Gastrocnemius medialis (tissue), 4 donors: ENCODE measurements around the gene ACOT13. TPM values are rescaled to one million over a fixed set of nuclear protein-coding genes. Genes with fewer than 3 reads are reported as not detected.
A peak's percentile ranks its signal among the peaks of the same experiment; 100 is the strongest.

Experiments
- ATAC-seq, 2 donors: fragments of 150-250 bp; one replicate each; pipeline ENCODE4 v1.9.1; 2016
- DNase-seq, 2 donors: peaks; one replicate each; pipeline ENCODE4 v3.0.0-alpha.2; 2019
- H3K27ac ChIP-seq, 4 donors: fragments of 200-600 bp; sonication (generic); 1 replicate in 1 of 4; 2 replicates in 3 of 4; pipeline ENCODE4 v1.5.1; 2016 to 2018; ENCODE audit warnings: mild to moderate bottlenecking in 2 of 4, moderate library complexity in 1 of 4
- H3K27me3 ChIP-seq, 3 donors: fragments of 200-600 bp; sonication (generic) in 2 of 3; 1 replicate in 1 of 3; 2 replicates in 2 of 3; pipeline versions ENCODE4 v1.5.1 to v1.6.0; 2016 to 2019; ENCODE audit warnings: mild to moderate bottlenecking in 1 of 3, moderate library complexity in 1 of 3
- H3K36me3 ChIP-seq, 2 donors: fragments of 200-600 bp; sonication (generic) in 1 of 2; one replicate each; pipeline ENCODE4 v1.5.1; 2017 to 2018
- H3K4me1 ChIP-seq, 2 donors: fragments of 200-600 bp; sonication (generic) in 1 of 2; one replicate each; pipeline ENCODE4 v1.5.1; 2016 to 2017; ENCODE audit warnings: mild to moderate bottlenecking in 2 of 2
- H3K4me3 ChIP-seq, 4 donors: fragments of 200-600 bp; sonication (generic) in 3 of 4; 1 replicate in 1 of 4; 2 replicates in 3 of 4; pipeline ENCODE4 v1.5.1; 2016 to 2019; ENCODE audit warnings: mild to moderate bottlenecking in 2 of 4
- H3K9me3 ChIP-seq, 3 donors: fragments of 200-600 bp; sonication (generic) in 2 of 3; 1 replicate in 1 of 3; 2 replicates in 2 of 3; pipeline ENCODE4 v1.5.1; 2016 to 2019
- POLR2A ChIP-seq, 2 donors: fragments of 450-650 bp; IDR thresholded peaks; one replicate each; pipeline ENCODE4 v1.6.1; 2017; ENCODE audit warnings: antibody characterized with exemption in 2 of 2, mild to moderate bottlenecking in 2 of 2, moderate library complexity in 2 of 2
- in situ Hi-C, 4 donors: fragments of 200-750 bp; cut with MboI; loops; one replicate each; pipeline versions ENCODE4 v1.15.0 to v1.8.0; 2017; ENCODE audit warnings: low sequenced_read_pairs in 4 of 4
- intact Hi-C: fragments of 100-400 bp; cut with DNase I; formaldehyde crosslinking; loops from one replicate; pipeline ENCODE4 v1.15.1; 2023; ENCODE audit warnings: low total_unique reads
- total RNA-seq, 4 donors: library from RNA; depleted of rRNA; stranded (reverse); fragments of >200 nt; gene quantifications; one replicate each; pipeline versions ENCODE4 v1.1.0 to v1.2.3, GENCODE V29; 2016
- TF ChIP-seq, protein P1 (sequence below), 5 experiments: fragments of 450-650 bp in 3 of 5; fragments of 200-600 bp in 2 of 5; sonication (generic) in 2 of 5; IDR thresholded peaks in 4 of 5; conservative IDR thresholded peaks in 1 of 5; 1 replicate in 4 of 5; 2 replicates in 1 of 5; pipeline ENCODE4 v1.5.1; 2016 to 2019; ENCODE audit warnings: antibody characterized with exemption in 5 of 5, mild to moderate bottlenecking in 3 of 5, moderate library complexity in 3 of 5

The ACOT13 gene
- total RNA-seq, 4 donors from 2014 or later: 13.6 to 28.2 (median 21.1) TPM

DNA sequence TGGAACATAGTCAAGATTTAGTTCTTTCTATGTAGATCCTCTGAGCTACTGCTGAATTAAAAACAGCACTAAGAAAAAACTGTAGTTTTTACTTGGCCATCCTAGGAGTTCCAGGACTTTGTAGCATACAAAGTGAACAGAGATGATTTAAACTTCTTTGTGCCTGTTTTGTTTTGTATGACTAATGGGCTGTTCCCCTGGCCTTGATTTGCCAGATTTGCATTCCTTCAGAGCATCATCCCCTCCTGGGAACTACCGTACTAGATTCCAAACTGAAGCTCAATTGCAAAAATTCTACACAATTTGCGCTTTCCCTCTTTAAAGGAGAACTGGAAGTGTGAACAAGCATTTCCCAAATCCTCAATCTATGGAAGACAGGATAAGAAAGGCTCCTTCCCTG lies 23.1 kb downstream of the ACOT13 start:
- in situ Hi-C loops: loop anchor here in 3 of 4 donors (5.0 to 10.0 kb wide), 2 partner anchors 105 to 108 kb away; no protein-coding TSS in a partner anchor
- DNase-seq (no peak), ATAC-seq (no peak)
- Histone ChIP-seq H3K27me3 (no peaks in the 10 kb centered on the region), H3K36me3 (no peaks in the 10 kb centered on the region), H3K27ac (no peak overlapping the region), H3K9me3 (no peaks in the 10 kb centered on the region), H3K4me1 (peaks cover 0 to 17% of the 10 kb centered on the region in 2 donors), H3K4me3 (no peak overlapping the region)
- TF ChIP-seq POLR2A (IDR thresholded peaks at IDR 0.05): no peak
- TF ChIP-seq, protein P1, sequence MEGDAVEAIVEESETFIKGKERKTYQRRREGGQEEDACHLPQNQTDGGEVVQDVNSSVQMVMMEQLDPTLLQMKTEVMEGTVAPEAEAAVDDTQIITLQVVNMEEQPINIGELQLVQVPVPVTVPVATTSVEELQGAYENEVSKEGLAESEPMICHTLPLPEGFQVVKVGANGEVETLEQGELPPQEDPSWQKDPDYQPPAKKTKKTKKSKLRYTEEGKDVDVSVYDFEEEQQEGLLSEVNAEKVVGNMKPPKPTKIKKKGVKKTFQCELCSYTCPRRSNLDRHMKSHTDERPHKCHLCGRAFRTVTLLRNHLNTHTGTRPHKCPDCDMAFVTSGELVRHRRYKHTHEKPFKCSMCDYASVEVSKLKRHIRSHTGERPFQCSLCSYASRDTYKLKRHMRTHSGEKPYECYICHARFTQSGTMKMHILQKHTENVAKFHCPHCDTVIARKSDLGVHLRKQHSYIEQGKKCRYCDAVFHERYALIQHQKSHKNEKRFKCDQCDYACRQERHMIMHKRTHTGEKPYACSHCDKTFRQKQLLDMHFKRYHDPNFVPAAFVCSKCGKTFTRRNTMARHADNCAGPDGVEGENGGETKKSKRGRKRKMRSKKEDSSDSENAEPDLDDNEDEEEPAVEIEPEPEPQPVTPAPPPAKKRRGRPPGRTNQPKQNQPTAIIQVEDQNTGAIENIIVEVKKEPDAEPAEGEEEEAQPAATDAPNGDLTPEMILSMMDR (IDR thresholded peaks at IDR 0.05 in 4 of 5, conservative IDR thresholded peaks at IDR 0.05 in 1 of 5): no peak
- intact Hi-C loops: no loop called here

DNA sequence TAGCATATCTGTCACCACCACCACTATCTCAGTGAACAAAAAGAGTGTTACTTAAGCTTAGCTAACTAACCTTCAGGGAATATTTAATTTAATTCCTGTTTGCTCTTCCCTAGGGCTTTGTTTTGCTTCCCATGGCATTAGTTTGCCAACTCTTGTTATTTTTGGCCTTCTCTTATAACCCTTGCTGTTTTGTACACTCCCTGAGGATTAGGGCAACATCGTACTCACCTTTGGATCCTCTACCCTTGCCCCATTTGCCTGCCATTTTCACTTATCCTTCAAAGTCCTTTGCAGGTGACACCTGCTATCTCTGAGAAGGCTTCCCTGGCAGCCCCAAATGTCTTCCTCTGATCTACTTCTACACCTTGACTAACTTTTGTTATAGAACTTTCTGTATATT lies 23.7 kb downstream of the ACOT13 start:
- ATAC-seq: no peak
- Histone ChIP-seq H3K9me3 (no peaks in the 10 kb centered on the region), H3K36me3 (no peaks in the 10 kb centered on the region), H3K4me3 (no peak overlapping the region), H3K4me1 (peaks cover 0 to 17% of the 10 kb centered on the region in 2 donors), H3K27ac (no peak overlapping the region), H3K27me3 (no peaks in the 10 kb centered on the region)
- TF ChIP-seq, protein P1 (IDR thresholded peaks at IDR 0.05 in 4 of 5, conservative IDR thresholded peaks at IDR 0.05 in 1 of 5): no peak
- no peak for TF ChIP-seq POLR2A (IDR thresholded peaks at IDR 0.05)
- DNase-seq: no peak
- in situ Hi-C loops: loop anchor here in 3 of 4 donors (5.0 to 10.0 kb wide), 2 partner anchors 106 to 108 kb away; no protein-coding TSS in a partner anchor
- intact Hi-C loops: no loop called here

DNA sequence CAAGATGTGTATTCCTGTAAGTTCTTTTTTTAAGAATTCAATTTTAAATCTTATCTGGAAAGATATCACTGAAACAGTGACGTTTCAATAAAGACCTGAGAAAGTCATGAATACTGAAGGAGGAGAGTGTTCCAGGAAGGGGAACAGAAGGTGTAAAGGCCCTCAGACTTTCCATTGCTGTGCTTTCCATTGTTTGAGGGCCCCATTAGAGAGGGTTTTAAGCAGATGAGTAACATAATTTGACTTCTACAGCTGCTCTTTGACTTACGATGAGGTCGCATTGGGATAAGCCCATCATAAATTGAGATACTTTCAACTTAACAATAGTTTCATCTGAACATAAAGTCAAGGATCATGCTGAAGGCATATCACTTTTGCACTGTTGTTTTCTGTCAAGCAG lies 24.7 kb downstream of the ACOT13 start:
- ATAC-seq: no peak
- Histone ChIP-seq H3K4me1 (peaks cover 0 to 17% of the 10 kb centered on the region in 2 donors), H3K36me3 (no peaks in the 10 kb centered on the region), H3K27me3 (no peaks in the 10 kb centered on the region), H3K9me3 (no peaks in the 10 kb centered on the region), H3K4me3 (no peak overlapping the region), H3K27ac (no peak overlapping the region)
- in situ Hi-C loops: loop anchor here in 3 of 4 donors (5.0 to 10.0 kb wide), 2 partner anchors 107 to 109 kb away; no protein-coding TSS in a partner anchor
- intact Hi-C loops: no loop called here
- TF ChIP-seq POLR2A (IDR thresholded peaks at IDR 0.05): no peak
- TF ChIP-seq, protein P1 (IDR thresholded peaks at IDR 0.05 in 4 of 5, conservative IDR thresholded peaks at IDR 0.05 in 1 of 5): no peak
- no peak for DNase-seq

DNA sequence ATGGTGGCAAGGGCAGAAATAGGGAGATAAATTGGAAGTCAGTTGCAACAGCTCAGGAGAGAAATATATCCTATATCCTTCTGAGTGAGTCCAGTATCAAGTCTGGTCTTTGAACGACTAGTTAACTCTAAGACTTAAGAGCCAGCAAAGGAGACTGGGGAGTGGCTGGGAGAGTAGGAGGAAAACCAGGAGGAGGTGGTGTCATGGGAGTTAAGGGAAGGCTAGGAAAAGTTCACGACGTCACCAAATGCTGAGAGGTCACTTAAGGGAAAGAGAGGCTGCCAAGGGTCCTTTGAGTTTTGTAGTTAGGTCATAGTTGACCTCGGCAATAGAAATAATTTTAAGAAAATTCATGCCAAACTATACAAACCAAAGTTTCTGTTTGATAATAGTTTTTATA lies 25.1 kb downstream of the ACOT13 start:
- TF ChIP-seq POLR2A (IDR thresholded peaks at IDR 0.05): no peak
- TF ChIP-seq, protein P1 (IDR thresholded peaks at IDR 0.05 in 4 of 5, conservative IDR thresholded peaks at IDR 0.05 in 1 of 5): no peak
- H3K4me3 ChIP-seq: no peak overlapping the region
- H3K27ac ChIP-seq: no peak overlapping the region
- H3K4me1 ChIP-seq: peaks cover 0 to 17% of the 10 kb centered on the region in 2 donors
- in situ Hi-C loops: loop anchor here in 3 of 4 donors (5.0 to 10.0 kb wide), 2 partner anchors 107 to 110 kb away; no protein-coding TSS in a partner anchor
- no peaks in the 10 kb centered on the region for H3K9me3 ChIP-seq
- peak; percentile 30 to 37 for ATAC-seq
- intact Hi-C loops: no loop called here
- H3K36me3 ChIP-seq: no peaks in the 10 kb centered on the region
- H3K27me3 ChIP-seq: no peaks in the 10 kb centered on the region
- no peak for DNase-seq

DNA sequence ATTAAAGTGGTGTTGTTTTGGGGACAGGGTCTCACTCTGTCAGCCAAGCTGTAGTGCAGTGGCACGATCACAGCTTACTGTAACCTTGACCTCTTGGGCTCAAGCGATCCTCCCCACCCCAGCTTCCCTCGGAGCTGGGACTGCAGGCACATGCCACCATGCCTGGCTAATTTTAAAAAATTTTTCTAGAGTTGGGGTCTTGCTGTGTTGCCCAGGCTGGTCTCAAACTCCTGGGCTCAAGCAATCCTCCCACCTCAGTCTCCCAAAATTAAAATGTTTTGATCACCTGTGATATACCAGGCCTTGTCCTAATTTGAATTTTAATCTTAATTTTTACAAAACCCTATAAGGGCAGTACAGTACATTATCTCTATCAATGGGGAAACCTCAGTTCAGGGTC lies 25.5 kb downstream of the ACOT13 start:
- in situ Hi-C loops (loop anchor here in 3 of 4 donors (5.0 to 10.0 kb wide), 2 partner anchors 108 to 110 kb away; no protein-coding TSS in a partner anchor), intact Hi-C loops (no loop called here)
- no peaks in the 10 kb centered on the region for H3K36me3 ChIP-seq
- no peaks in the 10 kb centered on the region for H3K9me3 ChIP-seq
- ATAC-seq (no peak), DNase-seq (no peak)
- no peak overlapping the region for H3K4me3 ChIP-seq
- H3K27me3 ChIP-seq: no peaks in the 10 kb centered on the region
- peaks cover 0 to 17% of the 10 kb centered on the region in 2 donors for H3K4me1 ChIP-seq
- no peak overlapping the region for H3K27ac ChIP-seq
- TF ChIP-seq, protein P1 (IDR thresholded peaks at IDR 0.05 in 4 of 5, conservative IDR thresholded peaks at IDR 0.05 in 1 of 5): no peak
- TF ChIP-seq POLR2A (IDR thresholded peaks at IDR 0.05): no peak
